Measurements from ENCODE around the gene MND1. TPM values are rescaled to one million over a fixed set of nuclear protein-coding genes. Genes with fewer than 3 reads are reported as not detected.

MND1 gene
- total RNA-seq, 1 donor from 2014 or later: 0.53 TPM

GRCh38 chr4:153401501-153401900 lies 57.0 kb downstream of the MND1 start:
- ChIA-PET POLR2A (no interaction called here), CTCF (no interaction called here)
- Mint-ChIP-seq H3K4me1 (no peaks in the 10 kb centered on the region), H3K9me3 (peaks cover under 1% of the 10 kb centered on the region), H3K27me3 (no peaks in the 10 kb centered on the region), H3K4me3 (no peak overlapping the region), H3K27ac (no peak overlapping the region), H3K36me3 (ENCODE audit: low read depth) (no peaks in the 10 kb centered on the region)
- intact Hi-C loops (cut with micrococcal nuclease): no loop called here
- DNase-seq: no peak
- no peak for ATAC-seq (ENCODE audit: low read depth)
- no peak for TF ChIP-seq CTCF (IDR thresholded peaks at IDR 0.05)

- CTCF ChIA-PET: no interaction called here
Measured at GRCh38 chr4:153402366-153402765, 57.9 kb downstream of the MND1 start.

GRCh38 chr4:153403726-153404125 lies 59.2 kb downstream of the MND1 start:
- Mint-ChIP-seq H3K27ac (no peak overlapping the region), H3K36me3 (ENCODE audit: low read depth) (no peaks in the 10 kb centered on the region), H3K4me1 (no peaks in the 10 kb centered on the region), H3K9me3 (peaks cover 3% of the 10 kb centered on the region), H3K4me3 (no peak overlapping the region), H3K27me3 (no peaks in the 10 kb centered on the region)
- ChIA-PET POLR2A (interaction anchor here (0.6 kb wide), 1 partner anchor 11 kb away, joined by 4 read pairs; no protein-coding TSS in a partner anchor), CTCF (no interaction called here)
- intact Hi-C loops (cut with micrococcal nuclease): no loop called here
- no peak for TF ChIP-seq CTCF (IDR thresholded peaks at IDR 0.05)
- DNase-seq: no peak
- ATAC-seq (ENCODE audit: low read depth): no peak

More at GRCh38 chr4:153402366-153402765, 57.9 kb downstream of the MND1 start:
- Mint-ChIP-seq H3K36me3 (ENCODE audit: low read depth) (no peaks in the 10 kb centered on the region), H3K4me3 (no peak overlapping the region), H3K27ac (no peak overlapping the region), H3K27me3 (no peaks in the 10 kb centered on the region), H3K9me3 (peaks cover 3% of the 10 kb centered on the region), H3K4me1 (no peaks in the 10 kb centered on the region)
- DNase-seq (no peak), ATAC-seq (ENCODE audit: low read depth) (no peak)
- intact Hi-C loops (cut with micrococcal nuclease): no loop called here
- POLR2A ChIA-PET: no interaction called here
- TF ChIP-seq CTCF (IDR thresholded peaks at IDR 0.05): no peak

- DNase-seq (no peak), ATAC-seq (ENCODE audit: low read depth) (no peak)
- intact Hi-C loops (cut with micrococcal nuclease): loop anchor here (5.0 kb wide), 1 partner anchor 41 kb away; no protein-coding TSS in a partner anchor
- POLR2A ChIA-PET: no interaction called here
- H3K4me1 Mint-ChIP-seq: no peaks in the 10 kb centered on the region
- H3K4me3 Mint-ChIP-seq: no peak overlapping the region
- TF ChIP-seq CTCF (IDR thresholded peaks at IDR 0.05): no peak
- no peaks in the 10 kb centered on the region for H3K27me3 Mint-ChIP-seq
- H3K36me3 Mint-ChIP-seq (ENCODE audit: low read depth): no peaks in the 10 kb centered on the region
- no peak overlapping the region for H3K27ac Mint-ChIP-seq
- CTCF ChIA-PET: no interaction called here
- H3K9me3 Mint-ChIP-seq: peaks cover 3% of the 10 kb centered on the region
Measured at GRCh38 chr4:153407906-153408305, 63.4 kb downstream of the MND1 start.

GRCh38 chr4:153408932-153409331 lies 64.4 kb downstream of the MND1 start:
- ATAC-seq (ENCODE audit: low read depth): no peak
- Mint-ChIP-seq H3K9me3 (peaks cover 3% of the 10 kb centered on the region), H3K36me3 (ENCODE audit: low read depth) (no peaks in the 10 kb centered on the region), H3K27me3 (no peaks in the 10 kb centered on the region), H3K27ac (no peak overlapping the region), H3K4me3 (no peak overlapping the region), H3K4me1 (no peaks in the 10 kb centered on the region)
- intact Hi-C loops (cut with micrococcal nuclease): loop anchor here (5.0 kb wide), 1 partner anchor 42 kb away; no protein-coding TSS in a partner anchor
- DNase-seq: no peak
- TF ChIP-seq CTCF (IDR thresholded peaks at IDR 0.05): no peak
- ChIA-PET CTCF (no interaction called here), POLR2A (interaction anchor here (0.6 kb wide), 1 partner anchor 60 kb away, joined by 4 read pairs; no protein-coding TSS in a partner anchor)
